HepG2 (cell line): ENCODE data around the gene ARHGEF4.

Source experiments
- EP300 ChIP-seq, 3 experiments: sonication (generic) in 1 of 3; formaldehyde crosslinking in 1 of 3; IDR thresholded peaks; 2 replicates each; pipeline versions ENCODE4 v1.5.1 to v1.6.1; 2011 to 2020; ENCODE audit warnings: low read depth in 2 of 3, low read length in 2 of 3, borderline replicate concordance in 1 of 3, improper control_type of control experiment in 1 of 3, mild to moderate bottlenecking in 1 of 3, missing genetic modification reagents in 1 of 3, moderate library complexity in 1 of 3
- EZH2 ChIP-seq: conservative IDR thresholded peaks from 2 replicates; pipeline ENCODE4 v1.6.1; 2012; ENCODE audit warnings: mild to moderate bottlenecking, low read depth, low read length, moderate library complexity
- GTF3A ChIP-seq: sonication (generic); formaldehyde crosslinking; conservative IDR thresholded peaks from 2 replicates; pipeline ENCODE4 v1.4.0; 2020; ENCODE audit warnings: mild to moderate bottlenecking, missing genetic modification reagents
- MAFK ChIP-seq, 2 experiments: IDR thresholded peaks in 1 of 2; conservative IDR thresholded peaks in 1 of 2; 2 replicates each; pipeline ENCODE4 v1.6.1; 2011; ENCODE audit warnings: improper control_type of control experiment in 2 of 2, low read length in 2 of 2
- MED1 ChIP-seq: sonication (generic); formaldehyde crosslinking; IDR thresholded peaks from 2 replicates; pipeline ENCODE4 v1.4.0; 2020; ENCODE audit warnings: missing genetic modification reagents
- NR1H2 ChIP-seq: sonication (generic); formaldehyde crosslinking; IDR thresholded peaks from 2 replicates; pipeline ENCODE4 v1.8.1; 2022; ENCODE audit warnings: low read depth, missing genetic modification reagents, borderline replicate concordance
- PAWR ChIP-seq: sonication (generic); formaldehyde crosslinking; IDR thresholded peaks from 2 replicates; pipeline ENCODE4 v1.4.0; 2020; ENCODE audit warnings: missing genetic modification reagents, mild to moderate bottlenecking, borderline replicate concordance
- POLR2A ChIP-seq, 2 experiments: IDR thresholded peaks; 2 replicates each; pipeline ENCODE4 v1.6.1; 2011; ENCODE audit warnings: low read depth in 2 of 2, low read length in 2 of 2, mild to moderate bottlenecking in 1 of 2, moderate library complexity in 1 of 2; ENCODE audit not compliant: insufficient read depth in 1 of 2
- ZNF282 ChIP-seq: fragments of 450-650 bp; IDR thresholded peaks from 2 replicates; pipeline ENCODE4 v1.6.1; 2018; ENCODE audit not compliant: partially characterized antibody
- ZNF879 ChIP-seq: sonication (generic); formaldehyde crosslinking; IDR thresholded peaks from 2 replicates; pipeline ENCODE4 v1.8.1; 2023; ENCODE audit warnings: missing genetic modification reagents
- TF ChIP-seq, protein P1 (sequence below): sonication (generic); formaldehyde crosslinking; IDR thresholded peaks from 2 replicates; pipeline ENCODE4 v1.5.0; 2020; ENCODE audit warnings: mild to moderate bottlenecking, missing genetic modification reagents, moderate library complexity
- TF ChIP-seq, protein P2 (sequence below): sonication (generic); formaldehyde crosslinking; IDR thresholded peaks from 2 replicates; pipeline ENCODE4 v1.5.1; 2020; ENCODE audit warnings: mild to moderate bottlenecking, missing genetic modification reagents, borderline replicate concordance
- TF ChIP-seq, protein P3 (sequence below): IDR thresholded peaks from 2 replicates; pipeline ENCODE4 v1.6.1; 2016
- TF ChIP-seq, protein P4 (sequence below): sonication (generic); formaldehyde crosslinking; IDR thresholded peaks from 2 replicates; pipeline ENCODE4 v1.4.0; 2020; ENCODE audit warnings: missing genetic modification reagents, borderline replicate concordance

DNA sequence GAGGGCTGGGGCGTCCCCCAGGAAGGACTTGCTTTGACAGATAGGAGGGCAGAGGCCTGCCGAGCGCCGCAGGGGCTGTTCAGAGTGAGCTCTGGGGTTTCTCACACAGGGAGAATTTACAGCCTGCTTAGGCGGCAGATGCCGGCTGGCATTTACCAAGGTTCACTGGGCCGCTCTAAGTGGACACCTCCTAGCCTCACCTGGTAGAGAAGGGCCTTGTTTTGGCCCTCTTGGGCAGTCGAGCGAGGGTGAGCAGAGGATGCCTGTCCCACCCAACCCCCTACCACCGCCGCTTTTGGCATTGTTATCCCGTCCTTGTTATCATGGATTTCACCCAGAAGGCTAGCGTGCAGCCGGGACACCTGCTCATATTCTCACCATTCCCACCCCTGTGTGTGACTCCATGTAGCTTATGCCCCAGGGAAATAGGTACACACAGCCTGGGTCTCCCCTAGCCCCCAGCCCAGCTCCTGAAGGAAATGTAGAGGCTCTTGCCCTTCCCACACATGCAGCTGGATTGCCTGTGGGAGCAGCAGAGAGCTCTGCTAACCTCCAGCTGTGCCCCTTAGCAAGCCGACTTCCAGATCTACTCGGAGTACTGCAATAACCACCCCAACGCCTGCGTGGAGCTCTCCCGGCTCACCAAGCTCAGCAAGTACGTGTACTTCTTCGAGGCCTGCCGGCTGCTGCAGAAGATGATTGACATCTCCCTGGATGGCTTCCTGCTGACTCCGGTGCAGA is 204.1 kb downstream of the ARHGEF4 start:
- no peak for TF ChIP-seq POLR2A (IDR thresholded peaks at IDR 0.05; ENCODE audit: insufficient read depth in 1 of 2, low read depth in 2 of 2, low read length in 2 of 2)
- TF ChIP-seq MED1 (CRISPR knock-in tag), result no peak
- TF ChIP-seq, protein P1, sequence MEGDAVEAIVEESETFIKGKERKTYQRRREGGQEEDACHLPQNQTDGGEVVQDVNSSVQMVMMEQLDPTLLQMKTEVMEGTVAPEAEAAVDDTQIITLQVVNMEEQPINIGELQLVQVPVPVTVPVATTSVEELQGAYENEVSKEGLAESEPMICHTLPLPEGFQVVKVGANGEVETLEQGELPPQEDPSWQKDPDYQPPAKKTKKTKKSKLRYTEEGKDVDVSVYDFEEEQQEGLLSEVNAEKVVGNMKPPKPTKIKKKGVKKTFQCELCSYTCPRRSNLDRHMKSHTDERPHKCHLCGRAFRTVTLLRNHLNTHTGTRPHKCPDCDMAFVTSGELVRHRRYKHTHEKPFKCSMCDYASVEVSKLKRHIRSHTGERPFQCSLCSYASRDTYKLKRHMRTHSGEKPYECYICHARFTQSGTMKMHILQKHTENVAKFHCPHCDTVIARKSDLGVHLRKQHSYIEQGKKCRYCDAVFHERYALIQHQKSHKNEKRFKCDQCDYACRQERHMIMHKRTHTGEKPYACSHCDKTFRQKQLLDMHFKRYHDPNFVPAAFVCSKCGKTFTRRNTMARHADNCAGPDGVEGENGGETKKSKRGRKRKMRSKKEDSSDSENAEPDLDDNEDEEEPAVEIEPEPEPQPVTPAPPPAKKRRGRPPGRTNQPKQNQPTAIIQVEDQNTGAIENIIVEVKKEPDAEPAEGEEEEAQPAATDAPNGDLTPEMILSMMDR (CRISPR knock-in tag), result no peak
- TF ChIP-seq PAWR (CRISPR knock-in tag), result no peak
- TF ChIP-seq, protein P2, sequence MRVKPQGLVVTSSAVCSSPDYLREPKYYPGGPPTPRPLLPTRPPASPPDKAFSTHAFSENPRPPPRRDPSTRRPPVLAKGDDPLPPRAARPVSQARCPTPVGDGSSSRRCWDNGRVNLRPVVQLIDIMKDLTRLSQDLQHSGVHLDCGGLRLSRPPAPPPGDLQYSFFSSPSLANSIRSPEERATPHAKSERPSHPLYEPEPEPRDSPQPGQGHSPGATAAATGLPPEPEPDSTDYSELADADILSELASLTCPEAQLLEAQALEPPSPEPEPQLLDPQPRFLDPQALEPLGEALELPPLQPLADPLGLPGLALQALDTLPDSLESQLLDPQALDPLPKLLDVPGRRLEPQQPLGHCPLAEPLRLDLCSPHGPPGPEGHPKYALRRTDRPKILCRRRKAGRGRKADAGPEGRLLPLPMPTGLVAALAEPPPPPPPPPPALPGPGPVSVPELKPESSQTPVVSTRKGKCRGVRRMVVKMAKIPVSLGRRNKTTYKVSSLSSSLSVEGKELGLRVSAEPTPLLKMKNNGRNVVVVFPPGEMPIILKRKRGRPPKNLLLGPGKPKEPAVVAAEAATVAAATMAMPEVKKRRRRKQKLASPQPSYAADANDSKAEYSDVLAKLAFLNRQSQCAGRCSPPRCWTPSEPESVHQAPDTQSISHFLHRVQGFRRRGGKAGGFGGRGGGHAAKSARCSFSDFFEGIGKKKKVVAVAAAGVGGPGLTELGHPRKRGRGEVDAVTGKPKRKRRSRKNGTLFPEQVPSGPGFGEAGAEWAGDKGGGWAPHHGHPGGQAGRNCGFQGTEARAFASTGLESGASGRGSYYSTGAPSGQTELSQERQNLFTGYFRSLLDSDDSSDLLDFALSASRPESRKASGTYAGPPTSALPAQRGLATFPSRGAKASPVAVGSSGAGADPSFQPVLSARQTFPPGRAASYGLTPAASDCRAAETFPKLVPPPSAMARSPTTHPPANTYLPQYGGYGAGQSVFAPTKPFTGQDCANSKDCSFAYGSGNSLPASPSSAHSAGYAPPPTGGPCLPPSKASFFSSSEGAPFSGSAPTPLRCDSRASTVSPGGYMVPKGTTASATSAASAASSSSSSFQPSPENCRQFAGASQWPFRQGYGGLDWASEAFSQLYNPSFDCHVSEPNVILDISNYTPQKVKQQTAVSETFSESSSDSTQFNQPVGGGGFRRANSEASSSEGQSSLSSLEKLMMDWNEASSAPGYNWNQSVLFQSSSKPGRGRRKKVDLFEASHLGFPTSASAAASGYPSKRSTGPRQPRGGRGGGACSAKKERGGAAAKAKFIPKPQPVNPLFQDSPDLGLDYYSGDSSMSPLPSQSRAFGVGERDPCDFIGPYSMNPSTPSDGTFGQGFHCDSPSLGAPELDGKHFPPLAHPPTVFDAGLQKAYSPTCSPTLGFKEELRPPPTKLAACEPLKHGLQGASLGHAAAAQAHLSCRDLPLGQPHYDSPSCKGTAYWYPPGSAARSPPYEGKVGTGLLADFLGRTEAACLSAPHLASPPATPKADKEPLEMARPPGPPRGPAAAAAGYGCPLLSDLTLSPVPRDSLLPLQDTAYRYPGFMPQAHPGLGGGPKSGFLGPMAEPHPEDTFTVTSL (CRISPR knock-in tag), result no peak
- TF ChIP-seq ZNF282, result no peak
- TF ChIP-seq MAFK (conservative IDR thresholded peaks at IDR 0.05 in 1 of 2, IDR thresholded peaks at IDR 0.05 in 1 of 2; ENCODE audit: low read length in 2 of 2), result no peak
- no peak for TF ChIP-seq EZH2
- TF ChIP-seq, protein P3, sequence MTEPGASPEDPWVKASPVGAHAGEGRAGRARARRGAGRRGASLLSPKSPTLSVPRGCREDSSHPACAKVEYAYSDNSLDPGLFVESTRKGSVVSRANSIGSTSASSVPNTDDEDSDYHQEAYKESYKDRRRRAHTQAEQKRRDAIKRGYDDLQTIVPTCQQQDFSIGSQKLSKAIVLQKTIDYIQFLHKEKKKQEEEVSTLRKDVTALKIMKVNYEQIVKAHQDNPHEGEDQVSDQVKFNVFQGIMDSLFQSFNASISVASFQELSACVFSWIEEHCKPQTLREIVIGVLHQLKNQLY (CRISPR knock-in tag), result no peak
- TF ChIP-seq NR1H2 (CRISPR knock-in tag), result no peak
- TF ChIP-seq ZNF879, result no peak
- no peak for TF ChIP-seq EP300 (IDR thresholded peaks at IDR 0.05; ENCODE audit: low read depth in 2 of 2, low read length in 2 of 2)
- no peak for TF ChIP-seq EP300 (CRISPR knock-in tag; IDR thresholded peaks at IDR 0.05; ENCODE audit: borderline replicate concordance)
- TF ChIP-seq, protein P4, sequence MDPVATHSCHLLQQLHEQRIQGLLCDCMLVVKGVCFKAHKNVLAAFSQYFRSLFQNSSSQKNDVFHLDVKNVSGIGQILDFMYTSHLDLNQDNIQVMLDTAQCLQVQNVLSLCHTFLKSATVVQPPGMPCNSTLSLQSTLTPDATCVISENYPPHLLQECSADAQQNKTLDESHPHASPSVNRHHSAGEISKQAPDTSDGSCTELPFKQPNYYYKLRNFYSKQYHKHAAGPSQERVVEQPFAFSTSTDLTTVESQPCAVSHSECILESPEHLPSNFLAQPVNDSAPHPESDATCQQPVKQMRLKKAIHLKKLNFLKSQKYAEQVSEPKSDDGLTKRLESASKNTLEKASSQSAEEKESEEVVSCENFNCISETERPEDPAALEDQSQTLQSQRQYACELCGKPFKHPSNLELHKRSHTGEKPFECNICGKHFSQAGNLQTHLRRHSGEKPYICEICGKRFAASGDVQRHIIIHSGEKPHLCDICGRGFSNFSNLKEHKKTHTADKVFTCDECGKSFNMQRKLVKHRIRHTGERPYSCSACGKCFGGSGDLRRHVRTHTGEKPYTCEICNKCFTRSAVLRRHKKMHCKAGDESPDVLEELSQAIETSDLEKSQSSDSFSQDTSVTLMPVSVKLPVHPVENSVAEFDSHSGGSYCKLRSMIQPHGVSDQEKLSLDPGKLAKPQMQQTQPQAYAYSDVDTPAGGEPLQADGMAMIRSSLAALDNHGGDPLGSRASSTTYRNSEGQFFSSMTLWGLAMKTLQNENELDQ (CRISPR knock-in tag), result no peak
- TF ChIP-seq GTF3A, result no peak
